Fibroblast of peridontal ligament (primary cell): ENCODE measurements around the gene ZNF619.

Experiments used
- DNase-seq: peaks from one replicate; pipeline ENCODE4 v3.0.0-alpha.2; 2010; ENCODE audit errors: extremely low read depth

Gene ZNF619

GRCh38 chr3:40532252-40532651 lies 55.3 kb downstream of the ZNF619 start:
- no peak for DNase-seq

GRCh38 chr3:40534283-40534682 lies 57.4 kb downstream of the ZNF619 start:
- no peak for DNase-seq
